Mononuclear cell (primary cell): ENCODE measurements around the gene SCGB1A1. TPM values are rescaled to one million over a fixed set of nuclear protein-coding genes. Genes with fewer than 3 reads are reported as not detected.

Experiments used
- H3K27me3 ChIP-seq: 2 replicates; pipeline ENCODE4 v1.6.0; 2011; ENCODE audit warnings: low read length, control low read depth; ENCODE audit not compliant: insufficient read depth
- H3K4me1 ChIP-seq: 2 replicates; pipeline ENCODE4 v1.5.1; 2011; ENCODE audit warnings: mild to moderate bottlenecking, low read length, control low read depth; ENCODE audit not compliant: insufficient read depth
- H3K4me3 ChIP-seq: 2 replicates; pipeline ENCODE4 v1.5.1; 2011; ENCODE audit warnings: mild to moderate bottlenecking, low read length, moderate library complexity
- H3K9me3 ChIP-seq: 2 replicates; pipeline ENCODE4 v1.5.1; 2011; ENCODE audit warnings: low read depth, mild to moderate bottlenecking, control low read depth, low read length
- total RNA-seq: library from RNA; depleted of rRNA; stranded (reverse); fragments of >200 nt; gene quantifications from one replicate; pipeline ENCODE4 v1.2.3, GENCODE V29; 2012

SCGB1A1 gene
- total RNA-seq, 1 donor, result not detected

DNA sequence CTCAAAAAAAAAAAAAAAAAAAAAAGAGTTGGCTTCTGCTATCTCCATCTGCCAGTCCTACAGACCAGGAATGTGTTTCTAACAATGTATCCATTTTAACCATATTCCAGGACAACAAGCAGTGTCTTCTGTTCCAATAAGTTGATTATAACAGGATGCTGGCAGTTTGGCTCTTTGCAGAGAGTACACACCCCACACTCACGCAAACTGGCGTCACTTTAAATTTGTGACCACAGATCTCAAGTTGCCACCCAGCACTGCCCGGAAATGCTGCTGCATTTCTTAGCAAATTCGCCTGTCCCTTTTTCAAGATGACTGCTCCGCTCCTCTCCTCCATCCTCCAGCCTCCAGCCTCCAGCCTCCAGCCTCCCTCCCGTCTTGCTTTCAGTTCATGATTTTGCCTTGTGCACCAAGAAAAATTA lies 44.3 kb downstream of the SCGB1A1 start:
- H3K9me3 ChIP-seq, result no peaks in the 10 kb centered on the region
- H3K4me3 ChIP-seq, result no peak overlapping the region
- H3K4me1 ChIP-seq, result peaks cover 37% of the 10 kb centered on the region
- H3K27me3 ChIP-seq, result no peaks in the 10 kb centered on the region

DNA sequence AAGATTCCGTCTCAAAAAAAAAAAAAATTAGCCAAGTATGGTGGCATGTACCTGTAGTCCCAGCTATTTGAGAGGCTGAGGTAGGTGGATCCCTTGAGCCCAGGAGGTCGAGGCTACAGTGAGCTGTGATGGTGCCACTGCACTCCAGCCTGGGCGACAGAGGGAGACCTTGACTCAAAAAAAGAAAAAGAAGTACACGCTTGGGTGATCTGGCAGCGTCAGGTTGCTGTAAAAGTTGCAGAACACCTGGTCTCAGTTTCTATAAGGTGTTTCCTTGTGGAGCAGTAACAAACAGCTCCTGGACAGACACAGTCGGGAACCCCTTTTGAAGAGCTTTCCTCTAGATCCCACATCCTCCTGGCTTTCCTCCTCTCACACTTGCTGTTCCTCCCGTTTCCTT lies 45.8 kb downstream of the SCGB1A1 start:
- Histone ChIP-seq H3K4me3 (no peak overlapping the region), H3K4me1 (peaks cover 22% of the 10 kb centered on the region), H3K27me3 (no peaks in the 10 kb centered on the region), H3K9me3 (no peaks in the 10 kb centered on the region)

DNA sequence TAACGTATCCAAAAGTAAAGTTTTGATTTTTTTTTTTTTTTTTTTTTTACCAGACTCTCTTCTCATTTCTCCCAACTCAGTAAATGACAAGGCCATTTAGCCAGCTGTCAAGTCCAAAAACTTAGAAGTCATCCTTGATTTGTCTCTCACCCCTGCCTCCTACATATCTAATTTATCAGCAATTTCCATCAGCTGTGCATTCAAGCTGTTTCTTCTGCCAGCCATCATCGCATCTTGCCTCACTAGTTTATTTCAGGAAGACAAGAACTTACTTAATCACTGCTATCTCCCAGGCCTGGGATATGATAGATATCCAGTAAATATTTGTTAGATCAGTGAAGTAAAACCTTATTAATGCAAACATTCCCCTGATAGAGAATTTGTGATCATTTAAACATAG lies 47.6 kb downstream of the SCGB1A1 start:
- Histone ChIP-seq H3K4me1 (peaks cover 21% of the 10 kb centered on the region), H3K27me3 (no peaks in the 10 kb centered on the region), H3K4me3 (no peak overlapping the region), H3K9me3 (no peaks in the 10 kb centered on the region)

DNA sequence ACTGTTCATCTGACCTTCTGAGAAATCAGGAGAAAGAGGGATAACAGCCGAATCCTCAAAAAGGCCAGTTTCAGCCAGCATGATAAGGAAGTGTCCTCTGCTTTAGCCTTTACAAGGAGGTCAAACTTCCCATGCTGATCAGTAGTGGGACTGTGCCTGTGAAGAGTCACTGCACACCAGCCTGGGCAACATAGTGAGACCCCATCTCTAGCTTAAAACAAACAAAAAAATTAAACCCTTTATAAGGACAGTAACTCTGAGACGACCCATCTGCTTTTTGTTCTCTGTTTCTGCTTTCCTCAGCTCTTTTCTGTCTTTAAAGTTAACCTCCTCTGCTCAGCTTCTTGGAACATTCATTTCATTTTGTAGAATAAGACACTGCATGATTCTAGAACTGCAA lies 49.7 kb downstream of the SCGB1A1 start:
- Histone ChIP-seq H3K4me1 (peaks cover 8% of the 10 kb centered on the region), H3K9me3 (no peaks in the 10 kb centered on the region), H3K4me3 (no peak overlapping the region), H3K27me3 (no peaks in the 10 kb centered on the region)

DNA sequence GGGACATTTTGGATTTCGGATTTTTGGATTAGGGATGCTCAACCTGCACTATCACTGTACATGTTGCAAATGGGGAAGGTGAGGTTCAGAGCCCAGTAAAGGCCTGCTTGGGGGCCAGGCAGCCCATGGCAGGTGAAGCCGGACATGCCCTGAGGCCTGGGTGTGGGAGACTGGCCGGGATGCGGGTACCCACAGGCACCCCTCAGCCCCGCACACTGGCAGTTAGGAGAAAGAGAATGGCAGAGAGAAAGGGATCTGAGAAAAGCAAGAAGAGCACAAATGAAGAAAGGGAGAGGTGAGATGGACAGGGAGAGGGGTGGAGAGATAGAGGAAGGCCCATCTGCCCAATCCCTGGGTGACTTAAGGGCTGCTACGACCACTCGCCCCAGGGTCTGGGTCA lies 52.8 kb downstream of the SCGB1A1 start:
- Histone ChIP-seq H3K27me3 (no peaks in the 10 kb centered on the region), H3K4me3 (no peak overlapping the region), H3K9me3 (no peaks in the 10 kb centered on the region), H3K4me1 (peaks cover 8% of the 10 kb centered on the region)

DNA sequence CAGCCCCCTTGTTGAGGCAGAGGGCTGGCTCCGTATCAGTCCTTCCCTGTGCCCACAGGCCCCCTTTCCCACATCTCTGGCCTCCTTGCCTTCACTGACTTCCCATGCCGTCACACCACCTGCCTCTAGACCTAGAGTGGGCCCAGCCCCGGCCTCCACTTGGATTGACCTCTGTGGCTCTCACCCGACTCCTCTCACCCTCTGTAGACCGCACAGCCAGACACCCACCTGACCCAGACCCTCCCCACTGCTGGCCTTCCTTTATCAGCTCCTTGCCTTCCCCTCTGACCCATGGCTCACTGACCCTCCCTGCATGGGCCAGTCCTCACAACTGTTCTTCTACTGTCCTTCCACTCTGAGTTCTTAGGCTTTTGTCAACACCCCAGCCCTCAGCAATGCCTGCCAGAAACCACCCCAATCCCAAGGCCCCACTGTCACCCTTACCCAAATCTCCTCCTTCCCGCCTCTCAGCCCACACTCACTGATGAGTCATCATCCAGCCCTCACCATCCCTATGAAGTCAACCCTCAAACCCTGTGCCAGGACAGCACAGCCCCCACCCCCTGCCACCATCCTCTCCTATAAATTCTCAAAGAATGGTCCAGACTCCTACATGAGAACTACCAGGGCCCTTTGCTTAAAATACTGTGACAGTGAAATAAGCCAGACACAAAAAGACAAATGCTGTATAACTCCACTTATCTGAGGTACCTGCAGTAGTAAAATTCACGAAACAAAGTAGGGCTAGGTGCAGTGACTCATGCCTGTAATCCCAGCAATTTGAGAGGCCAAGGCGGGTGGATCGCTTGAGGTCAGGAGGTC lies 53.4 kb downstream of the SCGB1A1 start:
- no peaks in the 10 kb centered on the region for H3K9me3 ChIP-seq
- no peaks in the 10 kb centered on the region for H3K27me3 ChIP-seq
- peaks cover 8% of the 10 kb centered on the region for H3K4me1 ChIP-seq
- no peak overlapping the region for H3K4me3 ChIP-seq

Other genes with a start within 250 kb of the SCGB1A1 start
- gene SCGB1D1, start 228.8 kb upstream of the SCGB1A1 start, total RNA-seq, result not detected
- gene SCGB2A1, start 210.4 kb upstream of the SCGB1A1 start, total RNA-seq, result not detected
- gene SCGB1D2, start 176.8 kb upstream of the SCGB1A1 start, total RNA-seq, result not detected
- not detected for gene SCGB2A2, start 148.9 kb upstream of the SCGB1A1 start, total RNA-seq
- gene SCGB1D4, start 120.0 kb upstream of the SCGB1A1 start, total RNA-seq, result not detected
- 6.0 TPM for gene ASRGL1, start 81.6 kb upstream of the SCGB1A1 start, total RNA-seq
- gene AHNAK, start 127.8 kb downstream of the SCGB1A1 start, total RNA-seq, result 281 TPM
- 2,066 TPM for gene EEF1G, start 154.9 kb downstream of the SCGB1A1 start, total RNA-seq
- 3.3 TPM for gene TUT1, start 172.5 kb downstream of the SCGB1A1 start, total RNA-seq
- gene MTA2, start 182.8 kb downstream of the SCGB1A1 start, total RNA-seq, result 102 TPM
- gene EML3, start 193.7 kb downstream of the SCGB1A1 start, total RNA-seq, result 32.2 TPM
- 1.3 TPM for gene ROM1, start 194.2 kb downstream of the SCGB1A1 start, total RNA-seq
- 15.7 TPM for gene B3GAT3, start 203.0 kb downstream of the SCGB1A1 start, total RNA-seq
- 50.1 TPM for gene GANAB, start 227.6 kb downstream of the SCGB1A1 start, total RNA-seq
- 12.4 TPM for gene INTS5, start 234.3 kb downstream of the SCGB1A1 start, total RNA-seq
- gene C11orf98, start 246.2 kb downstream of the SCGB1A1 start, total RNA-seq, result 4.9 TPM
- gene CSKMT, start 246.3 kb downstream of the SCGB1A1 start, total RNA-seq, result 58.0 TPM